Retinal pigment epithelial cell (primary cell): ENCODE data around the gene SCARB1.

Experiments used
- DNase-seq: peaks from one replicate; pipeline ENCODE4 v3.0.0-alpha.2; 2010; ENCODE audit warnings: low read depth
- H3K4me3 ChIP-seq: 2 replicates; pipeline ENCODE4 v1.5.1; 2011; ENCODE audit warnings: mild to moderate bottlenecking, low read length, control low read depth, moderate library complexity
- TF ChIP-seq, protein P1 (sequence below): conservative IDR thresholded peaks from 2 replicates; pipeline ENCODE4 v1.5.1; 2011; ENCODE audit warnings: low read depth, low read length, control low read depth, inconsistent platforms

Gene SCARB1

DNA sequence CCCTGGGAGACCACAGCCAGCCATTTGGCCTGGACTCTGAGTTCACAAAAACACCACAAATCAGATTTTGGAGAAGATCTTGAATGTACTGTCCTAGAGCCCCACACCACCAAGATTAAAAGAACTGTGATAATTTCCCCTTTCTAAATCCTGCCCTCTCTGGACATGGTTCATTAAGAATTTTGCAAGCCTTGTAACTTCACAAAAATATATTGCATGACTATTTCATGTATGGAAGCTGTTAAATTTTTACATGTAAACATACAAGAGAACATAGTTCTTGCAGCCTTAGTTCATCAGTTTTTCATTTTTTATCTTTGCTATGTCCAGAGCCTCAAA, 97.0 kb downstream of the SCARB1 start:
- TF ChIP-seq, protein P1, sequence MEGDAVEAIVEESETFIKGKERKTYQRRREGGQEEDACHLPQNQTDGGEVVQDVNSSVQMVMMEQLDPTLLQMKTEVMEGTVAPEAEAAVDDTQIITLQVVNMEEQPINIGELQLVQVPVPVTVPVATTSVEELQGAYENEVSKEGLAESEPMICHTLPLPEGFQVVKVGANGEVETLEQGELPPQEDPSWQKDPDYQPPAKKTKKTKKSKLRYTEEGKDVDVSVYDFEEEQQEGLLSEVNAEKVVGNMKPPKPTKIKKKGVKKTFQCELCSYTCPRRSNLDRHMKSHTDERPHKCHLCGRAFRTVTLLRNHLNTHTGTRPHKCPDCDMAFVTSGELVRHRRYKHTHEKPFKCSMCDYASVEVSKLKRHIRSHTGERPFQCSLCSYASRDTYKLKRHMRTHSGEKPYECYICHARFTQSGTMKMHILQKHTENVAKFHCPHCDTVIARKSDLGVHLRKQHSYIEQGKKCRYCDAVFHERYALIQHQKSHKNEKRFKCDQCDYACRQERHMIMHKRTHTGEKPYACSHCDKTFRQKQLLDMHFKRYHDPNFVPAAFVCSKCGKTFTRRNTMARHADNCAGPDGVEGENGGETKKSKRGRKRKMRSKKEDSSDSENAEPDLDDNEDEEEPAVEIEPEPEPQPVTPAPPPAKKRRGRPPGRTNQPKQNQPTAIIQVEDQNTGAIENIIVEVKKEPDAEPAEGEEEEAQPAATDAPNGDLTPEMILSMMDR, result no peak
- no peak overlapping the region for H3K4me3 ChIP-seq
- no peak for DNase-seq

DNA sequence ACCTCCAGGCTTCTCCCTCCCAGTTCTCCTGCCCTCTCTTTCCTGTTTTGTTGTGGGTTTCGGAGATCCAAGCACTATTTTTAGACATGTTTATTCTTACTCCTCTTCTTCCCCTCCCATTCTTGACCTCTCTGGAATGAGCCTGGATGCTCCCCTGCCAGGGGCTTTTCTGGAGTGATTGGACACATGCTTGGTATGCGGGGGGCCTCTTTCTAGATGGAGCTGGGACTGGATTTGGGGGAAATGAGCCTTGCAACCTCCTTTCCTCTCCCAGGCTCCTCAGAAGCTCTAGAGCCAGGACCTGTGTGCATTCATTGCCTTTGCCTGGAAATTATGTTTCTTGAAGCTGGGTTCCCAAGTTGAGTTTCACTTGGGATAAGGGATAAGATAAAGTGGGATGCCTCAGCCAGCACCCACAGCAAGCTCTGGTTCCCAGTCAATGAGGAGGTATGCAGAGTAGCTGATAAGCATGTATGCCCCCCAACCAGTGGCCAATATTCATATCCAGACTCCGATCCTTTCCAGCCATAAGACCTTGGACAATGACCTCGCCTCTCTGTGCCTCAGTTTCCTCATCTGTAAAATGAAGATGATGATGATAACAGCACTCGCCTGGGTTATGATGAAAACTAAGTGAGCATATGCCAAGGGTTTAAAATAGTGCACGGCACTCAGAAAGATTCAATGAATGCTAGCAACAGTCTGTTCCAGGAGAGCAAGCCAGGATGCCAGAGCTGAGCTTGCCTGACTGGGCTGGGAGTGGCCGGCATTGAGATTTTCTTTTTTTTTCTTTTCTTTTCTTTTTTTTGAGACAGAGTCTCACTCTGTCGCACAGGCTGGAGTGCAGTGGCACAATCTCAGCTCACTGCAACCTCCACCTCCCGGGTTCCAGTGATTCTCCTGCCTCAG, 97.8 kb downstream of the SCARB1 start:
- no peak for DNase-seq
- no peak overlapping the region for H3K4me3 ChIP-seq
- TF ChIP-seq, protein P1, result no peak

DNA sequence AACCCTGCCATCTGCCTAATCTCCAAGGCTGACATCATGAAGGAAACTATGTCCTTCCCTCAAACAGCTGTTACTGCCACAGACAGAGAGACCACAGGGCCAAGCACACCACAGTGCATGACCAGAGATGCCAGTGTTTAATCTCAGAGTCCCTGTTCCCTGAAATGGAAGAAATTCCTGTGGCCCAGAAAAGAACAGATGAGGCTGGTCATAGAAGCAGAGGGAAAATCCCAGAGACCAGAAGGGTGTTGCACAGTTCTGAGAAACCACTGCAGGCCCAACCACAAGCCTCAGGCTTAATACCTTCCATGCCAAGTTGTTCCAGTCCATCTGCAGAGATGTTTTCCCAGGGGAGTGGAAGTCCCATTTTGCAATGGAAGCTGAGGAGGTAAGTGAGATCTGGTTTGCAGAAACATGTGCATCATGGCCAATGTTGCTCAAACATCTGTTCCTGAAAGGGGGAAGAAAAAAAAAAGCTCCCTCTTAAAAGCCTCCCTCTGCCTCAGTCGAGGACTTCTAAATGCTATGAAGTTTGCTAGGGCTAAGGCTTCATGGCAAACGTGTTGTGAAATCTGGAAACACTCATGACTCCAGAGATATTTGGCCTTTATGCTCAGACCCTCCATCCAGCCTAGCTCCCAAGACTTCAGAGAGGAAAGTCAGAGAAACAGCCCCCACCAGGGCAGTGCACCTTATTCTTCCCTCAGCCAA, 98.6 kb downstream of the SCARB1 start:
- no peak overlapping the region for H3K4me3 ChIP-seq
- no peak for DNase-seq

DNA sequence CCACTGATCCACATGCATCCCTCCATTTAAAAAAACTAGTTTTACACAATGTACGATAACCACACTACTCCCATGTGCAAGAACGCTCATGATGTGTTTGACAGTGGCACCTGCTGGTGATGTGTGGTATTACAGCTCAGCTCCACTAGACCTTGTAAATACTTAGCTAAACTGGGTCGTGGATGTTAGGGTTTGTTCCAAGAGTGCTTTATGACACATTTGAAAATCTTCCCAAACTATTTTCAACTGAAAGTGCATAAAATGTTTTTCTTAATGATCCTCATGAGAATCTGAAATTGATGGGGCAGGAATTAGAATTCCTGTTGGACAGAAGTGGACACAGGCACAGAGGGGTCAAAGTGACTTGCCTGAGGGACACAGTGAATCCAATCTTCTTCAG, 99.2 kb downstream of the SCARB1 start:
- H3K4me3 ChIP-seq, result no peak overlapping the region
- no peak for DNase-seq
- TF ChIP-seq, protein P1, result peak; percentile 84

More for the DNA sequence above, 98.6 kb downstream of the SCARB1 start:
- TF ChIP-seq, protein P1, result no peak

DNA sequence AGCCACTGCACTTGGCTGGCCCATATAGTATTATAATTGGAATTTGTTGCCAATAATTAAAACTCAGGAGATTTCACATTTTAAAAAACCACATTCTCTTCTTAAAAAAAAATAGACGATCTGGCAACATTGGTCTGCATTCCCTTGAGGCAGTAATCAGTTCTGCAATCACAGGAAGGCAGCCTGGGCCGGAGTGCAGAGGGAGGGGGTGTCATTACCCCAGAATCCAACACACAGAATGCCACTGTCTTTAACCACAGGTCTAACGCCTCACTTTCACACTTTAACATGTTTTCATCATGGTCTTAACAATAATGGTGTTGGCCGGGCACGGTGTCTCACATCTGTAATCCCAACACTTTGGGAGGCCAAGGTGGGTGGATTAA, 100.1 kb downstream of the SCARB1 start:
- TF ChIP-seq, protein P1, result no peak
- no peak overlapping the region for H3K4me3 ChIP-seq
- no peak for DNase-seq

DNA sequence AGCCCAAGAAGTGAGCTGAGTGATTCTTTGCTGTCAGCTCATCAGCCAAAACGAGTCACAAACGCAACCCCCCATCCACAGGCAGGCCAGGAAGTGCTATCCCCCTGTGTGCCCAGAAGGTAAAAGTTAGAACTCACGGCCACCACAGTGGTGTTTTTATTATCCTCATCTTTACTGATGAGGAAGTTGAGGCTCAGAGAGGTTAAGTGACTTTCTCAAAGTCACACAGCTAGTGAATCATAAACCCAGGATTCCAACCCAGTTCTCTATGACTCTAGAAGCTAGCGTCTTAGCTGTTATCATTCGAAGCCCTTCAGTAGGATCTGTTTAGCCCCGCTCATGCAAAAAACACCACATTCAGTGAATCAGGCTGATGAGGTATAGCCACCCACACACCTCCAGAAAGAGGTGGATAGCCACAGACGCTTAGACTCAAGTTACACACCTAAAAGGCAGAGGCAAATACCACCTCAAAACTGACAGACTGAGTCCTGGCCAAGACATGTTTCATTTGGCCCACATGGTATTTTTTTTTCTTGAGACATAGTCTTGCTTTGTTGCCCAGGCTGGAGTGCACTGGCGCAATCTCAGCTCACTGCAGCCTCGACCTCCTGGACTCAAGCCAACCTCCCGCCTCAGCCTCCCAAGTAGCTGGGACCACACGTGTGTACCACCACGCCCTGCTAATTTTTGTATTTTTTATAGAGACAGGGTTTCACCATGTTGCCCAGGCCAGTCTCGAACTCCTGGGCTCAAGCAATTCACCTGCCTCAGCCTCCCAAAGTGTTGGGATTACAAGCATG, 100.7 kb downstream of the SCARB1 start:
- no peak for DNase-seq
- H3K4me3 ChIP-seq, result no peak overlapping the region
- TF ChIP-seq, protein P1, result no peak
